Ishikawa (cell line): ENCODE data around the gene THAP3.

Experiments
- CEBPB ChIP-seq: IDR thresholded peaks from 2 replicates; pipeline ENCODE4 v1.6.1; 2012
- CREB1 ChIP-seq: IDR thresholded peaks from 2 replicates; pipeline ENCODE4 v1.6.1; 2012; ENCODE audit warnings: low read depth
- EGR1 ChIP-seq: IDR thresholded peaks from 2 replicates; pipeline ENCODE4 v1.6.1; 2012
- EP300 ChIP-seq: IDR thresholded peaks from 2 replicates; pipeline ENCODE4 v1.6.1; 2012; ENCODE audit warnings: borderline replicate concordance
- FOXM1 ChIP-seq: IDR thresholded peaks from 2 replicates; pipeline ENCODE4 v1.6.1; 2012; ENCODE audit warnings: low read depth, borderline replicate concordance
- NFIC ChIP-seq: IDR thresholded peaks from 2 replicates; pipeline ENCODE4 v1.6.1; 2012
- RAD21 ChIP-seq: IDR thresholded peaks from 2 replicates; pipeline ENCODE4 v1.6.1; 2012; ENCODE audit warnings: low read depth
- TAF1 ChIP-seq: IDR thresholded peaks from 2 replicates; pipeline ENCODE4 v1.6.1; 2012; ENCODE audit warnings: low read depth, mild to moderate bottlenecking
- TCF12 ChIP-seq: IDR thresholded peaks from 2 replicates; pipeline ENCODE4 v1.6.1; 2012; ENCODE audit warnings: low read depth
- TEAD4 ChIP-seq: IDR thresholded peaks from 2 replicates; pipeline ENCODE4 v1.6.1; 2012
- YY1 ChIP-seq: IDR thresholded peaks from 2 replicates; pipeline ENCODE4 v1.6.1; 2012; ENCODE audit warnings: low read depth
- ZBTB7A ChIP-seq: IDR thresholded peaks from 2 replicates; pipeline ENCODE4 v1.6.1; 2012; ENCODE audit warnings: low read depth
- TF ChIP-seq, protein P1 (sequence below): IDR thresholded peaks from 2 replicates; pipeline ENCODE4 v1.6.1; 2012; ENCODE audit warnings: low read depth, mild to moderate bottlenecking
- TF ChIP-seq, protein P2 (sequence below): IDR thresholded peaks from 2 replicates; pipeline ENCODE4 v1.6.1; 2012
- TF ChIP-seq, protein P3 (sequence below): IDR thresholded peaks from 2 replicates; pipeline ENCODE4 v1.6.1; 2012

THAP3 gene

DNA sequence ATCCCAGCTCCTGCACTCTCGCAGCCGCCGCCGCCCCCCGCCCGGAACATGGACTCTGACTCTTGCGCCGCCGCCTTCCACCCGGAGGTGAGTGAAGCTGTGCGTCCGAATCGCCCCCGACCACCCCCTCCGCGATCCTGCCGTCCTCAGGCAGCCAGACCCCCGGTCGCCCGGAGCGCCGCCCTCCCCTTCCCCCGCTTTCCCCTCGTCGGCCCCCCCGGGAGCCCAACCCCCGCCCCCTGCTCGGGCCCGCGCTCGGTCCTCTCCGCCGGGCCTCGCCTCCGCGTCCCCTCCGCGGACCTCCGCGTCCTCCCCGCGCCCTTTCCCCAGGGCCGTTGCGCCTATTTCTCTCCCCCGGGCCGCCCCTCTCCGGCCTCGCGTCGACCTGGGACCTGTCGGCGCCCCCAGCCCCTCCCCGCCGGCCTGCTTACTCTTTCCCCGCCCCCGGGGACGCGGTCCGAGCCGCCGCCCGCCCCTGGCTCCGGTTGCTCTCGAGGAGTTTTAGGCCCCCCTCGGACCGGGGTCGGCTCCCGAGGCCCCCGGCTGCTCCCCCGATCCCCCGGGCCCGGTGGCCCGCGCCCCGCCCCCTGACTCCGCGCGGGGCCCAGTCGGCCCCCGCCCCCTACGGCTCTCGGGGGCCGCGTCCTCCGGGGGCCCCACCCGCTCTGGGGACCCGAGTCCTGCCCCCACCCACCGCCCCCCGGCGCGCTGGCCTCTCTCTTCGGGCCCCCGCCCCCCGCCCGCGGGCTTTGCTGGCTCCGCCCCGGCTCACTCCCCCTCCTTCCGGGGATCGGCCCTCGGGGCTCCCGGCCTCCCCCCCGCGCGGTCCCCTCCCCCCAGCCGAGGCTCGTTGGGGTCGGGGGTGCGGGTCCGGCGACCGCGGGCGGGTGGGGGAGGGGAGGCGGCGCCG lies 10.4 kb upstream of the THAP3 start:
- TF ChIP-seq, protein P1, sequence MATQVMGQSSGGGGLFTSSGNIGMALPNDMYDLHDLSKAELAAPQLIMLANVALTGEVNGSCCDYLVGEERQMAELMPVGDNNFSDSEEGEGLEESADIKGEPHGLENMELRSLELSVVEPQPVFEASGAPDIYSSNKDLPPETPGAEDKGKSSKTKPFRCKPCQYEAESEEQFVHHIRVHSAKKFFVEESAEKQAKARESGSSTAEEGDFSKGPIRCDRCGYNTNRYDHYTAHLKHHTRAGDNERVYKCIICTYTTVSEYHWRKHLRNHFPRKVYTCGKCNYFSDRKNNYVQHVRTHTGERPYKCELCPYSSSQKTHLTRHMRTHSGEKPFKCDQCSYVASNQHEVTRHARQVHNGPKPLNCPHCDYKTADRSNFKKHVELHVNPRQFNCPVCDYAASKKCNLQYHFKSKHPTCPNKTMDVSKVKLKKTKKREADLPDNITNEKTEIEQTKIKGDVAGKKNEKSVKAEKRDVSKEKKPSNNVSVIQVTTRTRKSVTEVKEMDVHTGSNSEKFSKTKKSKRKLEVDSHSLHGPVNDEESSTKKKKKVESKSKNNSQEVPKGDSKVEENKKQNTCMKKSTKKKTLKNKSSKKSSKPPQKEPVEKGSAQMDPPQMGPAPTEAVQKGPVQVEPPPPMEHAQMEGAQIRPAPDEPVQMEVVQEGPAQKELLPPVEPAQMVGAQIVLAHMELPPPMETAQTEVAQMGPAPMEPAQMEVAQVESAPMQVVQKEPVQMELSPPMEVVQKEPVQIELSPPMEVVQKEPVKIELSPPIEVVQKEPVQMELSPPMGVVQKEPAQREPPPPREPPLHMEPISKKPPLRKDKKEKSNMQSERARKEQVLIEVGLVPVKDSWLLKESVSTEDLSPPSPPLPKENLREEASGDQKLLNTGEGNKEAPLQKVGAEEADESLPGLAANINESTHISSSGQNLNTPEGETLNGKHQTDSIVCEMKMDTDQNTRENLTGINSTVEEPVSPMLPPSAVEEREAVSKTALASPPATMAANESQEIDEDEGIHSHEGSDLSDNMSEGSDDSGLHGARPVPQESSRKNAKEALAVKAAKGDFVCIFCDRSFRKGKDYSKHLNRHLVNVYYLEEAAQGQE = no peak
- TF ChIP-seq ZBTB7A = peak; percentile 84

GRCh38 chr1:6614929-6615785 lies 9.5 kb upstream of the THAP3 start:
- no peak for TF ChIP-seq YY1
- no peak for TF ChIP-seq EP300
- TF ChIP-seq, protein P1 = no peak
- TF ChIP-seq, protein P2, sequence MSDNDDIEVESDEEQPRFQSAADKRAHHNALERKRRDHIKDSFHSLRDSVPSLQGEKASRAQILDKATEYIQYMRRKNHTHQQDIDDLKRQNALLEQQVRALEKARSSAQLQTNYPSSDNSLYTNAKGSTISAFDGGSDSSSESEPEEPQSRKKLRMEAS = no peak
- no peak for TF ChIP-seq CREB1
- no peak for TF ChIP-seq ZBTB7A
- TF ChIP-seq TCF12 = no peak
- TF ChIP-seq EGR1 = no peak
- no peak for TF ChIP-seq CEBPB
- TF ChIP-seq FOXM1 = no peak
- no peak for TF ChIP-seq TEAD4
- TF ChIP-seq, protein P3, sequence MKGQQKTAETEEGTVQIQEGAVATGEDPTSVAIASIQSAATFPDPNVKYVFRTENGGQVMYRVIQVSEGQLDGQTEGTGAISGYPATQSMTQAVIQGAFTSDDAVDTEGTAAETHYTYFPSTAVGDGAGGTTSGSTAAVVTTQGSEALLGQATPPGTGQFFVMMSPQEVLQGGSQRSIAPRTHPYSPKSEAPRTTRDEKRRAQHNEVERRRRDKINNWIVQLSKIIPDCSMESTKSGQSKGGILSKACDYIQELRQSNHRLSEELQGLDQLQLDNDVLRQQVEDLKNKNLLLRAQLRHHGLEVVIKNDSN = no peak
- TF ChIP-seq TAF1 = no peak
- TF ChIP-seq NFIC = no peak
- TF ChIP-seq RAD21 = no peak

- no peak for TF ChIP-seq CEBPB
- no peak for TF ChIP-seq RAD21
- no peak for TF ChIP-seq EP300
- no peak for TF ChIP-seq TEAD4
- TF ChIP-seq, protein P2 = no peak
Observed at GRCh38 chr1:6619045-6619444, 5.6 kb upstream of the THAP3 start.

GRCh38 chr1:6621429-6622391 lies 3.0 kb upstream of the THAP3 start:
- TF ChIP-seq FOXM1 (no peak), NFIC (no peak), CEBPB (no peak), TEAD4 (no peak), YY1 (no peak), TCF12 (no peak), EGR1 (no peak)
- TF ChIP-seq, protein P1 = no peak
- TF ChIP-seq, protein P3 = no peak
- TF ChIP-seq, protein P2 = no peak
